ENCODE results near the gene USF2. TPM values are rescaled to one million over a fixed set of nuclear protein-coding genes. Genes with fewer than 3 reads are reported as not detected.
"Not testable (repeated sequence)": the region's sequence is repeated elsewhere in the genome, so short reads cannot be mapped to it uniquely, and the experiment has no call there.

The USF2 gene
- polyA plus RNA-seq, 1 donor from 2014 or later, result 107 TPM

GRCh38 chr19:35285095-35285449, 16.3 kb downstream of the USF2 start:
- Histone ChIP-seq H4K20me1 (ENCODE audit: insufficient read depth) (no peaks in the 10 kb centered on the region), H3K9ac (ENCODE audit: low read length) (no peak overlapping the region), H3K4me2 (ENCODE audit: low read length) (no peak overlapping the region), H3K36me3 (ENCODE audit: insufficient read depth, low read length) (no peaks in the 10 kb centered on the region), H3K27me3 (ENCODE audit: insufficient read depth, low read depth, low read length) (no peaks in the 10 kb centered on the region), H3K27ac (ENCODE audit: low read length) (no peak overlapping the region), H3K79me2 (replicated peaks; ENCODE audit: insufficient read depth, low read length) (no peaks in the 10 kb centered on the region), H3F3A (ENCODE audit: insufficient read depth, low read length, poor library complexity, severe bottlenecking) (no peaks in the 10 kb centered on the region), H3K9me3 (ENCODE audit: low read length) (no peaks in the 10 kb centered on the region), H2AFZ (ENCODE audit: low read depth, low read length) (no peak overlapping the region), H3K9me2 (ENCODE audit: insufficient read depth, low read length) (no peaks in the 10 kb centered on the region), H3K4me3 (ENCODE audit: low read length) (no peak overlapping the region)
- TF ChIP-seq EP300 (conservative IDR thresholded peaks at IDR 0.05; ENCODE audit: poor library complexity, severe bottlenecking), result no peak
- no peak for TF ChIP-seq MXI1 (conservative IDR thresholded peaks at IDR 0.05; ENCODE audit: poor library complexity, severe bottlenecking)
- TF ChIP-seq EZH2 (IDR thresholded peaks at IDR 0.05; ENCODE audit: borderline replicate concordance, insufficient read depth, low read length, poor library complexity, severe bottlenecking), result no peak
- no peak for TF ChIP-seq POLR2AphosphoS5 (IDR thresholded peaks at IDR 0.05)
- no peak for TF ChIP-seq REST (IDR thresholded peaks at IDR 0.05; ENCODE audit: borderline replicate concordance)
- no peak for TF ChIP-seq TAF1 (IDR thresholded peaks at IDR 0.05; ENCODE audit: low read depth)
- TF ChIP-seq SMC3 (conservative IDR thresholded peaks at IDR 0.05; ENCODE audit: poor library complexity), result no peak
- TF ChIP-seq RAD21 (conservative IDR thresholded peaks at IDR 0.05), result no peak
- TF ChIP-seq CTCF (IDR thresholded peaks at IDR 0.05; ENCODE audit: poor library complexity, severe bottlenecking), result no peak

- H2AFZ ChIP-seq (ENCODE audit: low read depth, low read length); H3K4me2 ChIP-seq (ENCODE audit: low read length); H3K9ac ChIP-seq (ENCODE audit: low read length): not testable (repeated sequence)
Measured at GRCh38 chr19:35285465-35285864, 16.7 kb downstream of the USF2 start.

GRCh38 chr19:35286101-35286500, 17.3 kb downstream of the USF2 start:
- H3K36me3 ChIP-seq (ENCODE audit: insufficient read depth, low read length); H3K9me2 ChIP-seq (ENCODE audit: insufficient read depth, low read length); H3K79me2 ChIP-seq (replicated peaks; ENCODE audit: insufficient read depth, low read length); H3K27me3 ChIP-seq (ENCODE audit: insufficient read depth, low read depth, low read length); H4K20me1 ChIP-seq (ENCODE audit: insufficient read depth); H3K9ac ChIP-seq (ENCODE audit: low read length); H3K9me3 ChIP-seq (ENCODE audit: low read length); H3K4me3 ChIP-seq (ENCODE audit: low read length); H3K4me2 ChIP-seq (ENCODE audit: low read length); H2AFZ ChIP-seq (ENCODE audit: low read depth, low read length); H3F3A ChIP-seq (ENCODE audit: insufficient read depth, low read length, poor library complexity, severe bottlenecking); H3K27ac ChIP-seq (ENCODE audit: low read length): not testable (repeated sequence)

More at GRCh38 chr19:35285465-35285864, 16.7 kb downstream of the USF2 start:
- not testable (repeated sequence) for H4K20me1 ChIP-seq (ENCODE audit: insufficient read depth); H3K79me2 ChIP-seq (replicated peaks; ENCODE audit: insufficient read depth, low read length); H3K4me3 ChIP-seq (ENCODE audit: low read length); H3K9me2 ChIP-seq (ENCODE audit: insufficient read depth, low read length); H3K9me3 ChIP-seq (ENCODE audit: low read length); H3K27me3 ChIP-seq (ENCODE audit: insufficient read depth, low read depth, low read length); H3K36me3 ChIP-seq (ENCODE audit: insufficient read depth, low read length); H3K27ac ChIP-seq (ENCODE audit: low read length); H3F3A ChIP-seq (ENCODE audit: insufficient read depth, low read length, poor library complexity, severe bottlenecking)

Data from neural cell (in vitro differentiated cells).